HEK293 (cell line): ENCODE measurements around the gene TMEM135.

Experiments used
- CTCF ChIA-PET: fragments of 350-600 bp; formaldehyde crosslinking; extraction: SDS; loops from one replicate; lab custom pipeline; 2021; ENCODE audit warnings: antibody characterized with exemption; lab: Yijun Ruan, JAX
- POLR2A ChIA-PET: fragments of 300-600 bp; formaldehyde crosslinking; extraction: SDS; loops from one replicate; lab custom pipeline; 2020; ENCODE audit warnings: antibody characterized with exemption, inconsistent platforms; lab: Yijun Ruan, JAX
- H3K27ac ChIP-seq: fragments of 200-500 bp; sonication (Bioruptor generic); 2 replicates; pipeline ENCODE4 v1.5.1; 2014; ENCODE audit warnings: low read depth, low read length, control low read depth, inconsistent platforms; ENCODE audit errors: extremely low read depth
- H3K36me3 ChIP-seq, 2 experiments: fragments of 200-500 bp in 1 of 2; sonication (Bioruptor generic) in 1 of 2; 1 replicate in 1 of 2; 2 replicates in 1 of 2; pipeline ENCODE4 v1.5.1; 2014 to 2017; ENCODE audit warnings: inconsistent platforms in 2 of 2, low read length in 2 of 2; ENCODE audit not compliant: control insufficient read depth in 2 of 2, insufficient read depth in 1 of 2
- H3K4me1 ChIP-seq: fragments of 200-500 bp; sonication (Bioruptor generic); 2 replicates; pipeline ENCODE4 v1.5.1; 2014; ENCODE audit warnings: mild to moderate bottlenecking, low read length, inconsistent platforms; ENCODE audit not compliant: control insufficient read depth, insufficient read depth
- H3K4me3 ChIP-seq: 2 replicates; pipeline ENCODE4 v1.5.1; 2011; ENCODE audit warnings: low read depth, mild to moderate bottlenecking, control low read depth, low read length, moderate library complexity
- H3K9me3 ChIP-seq: fragments of 200-500 bp; sonication (Bioruptor generic); 2 replicates; pipeline ENCODE4 v1.5.1; 2014; ENCODE audit warnings: low read depth, low read length, inconsistent platforms; ENCODE audit not compliant: control insufficient read depth, insufficient read depth
- BCL11B ChIP-seq: fragments of 450-650 bp; formaldehyde crosslinking; IDR thresholded peaks from 2 replicates; pipeline ENCODE4 v1.5.1; 2016; ENCODE audit warnings: low read depth, missing biosample characterization, missing genetic modification characterization
- GFI1B ChIP-seq: fragments of 450-650 bp; formaldehyde crosslinking; IDR thresholded peaks from 2 replicates; pipeline ENCODE4 v1.5.1; 2016; ENCODE audit warnings: missing biosample characterization, missing genetic modification characterization
- GLI4 ChIP-seq: fragments of 450-650 bp; formaldehyde crosslinking; IDR thresholded peaks from 2 replicates; pipeline ENCODE4 v1.5.1; 2016; ENCODE audit warnings: missing biosample characterization, missing genetic modification characterization
- GLIS1 ChIP-seq: fragments of 450-650 bp; formaldehyde crosslinking; IDR thresholded peaks from 2 replicates; pipeline ENCODE4 v1.5.1; 2016; ENCODE audit warnings: missing biosample characterization, missing genetic modification characterization
- INSM2 ChIP-seq: fragments of 450-650 bp; formaldehyde crosslinking; IDR thresholded peaks from 2 replicates; pipeline ENCODE4 v1.5.1; 2016; ENCODE audit warnings: missing biosample characterization, missing genetic modification characterization
- OSR2 ChIP-seq: fragments of 450-650 bp; formaldehyde crosslinking; IDR thresholded peaks from 2 replicates; pipeline ENCODE4 v1.5.1; 2016; ENCODE audit warnings: missing biosample characterization, missing genetic modification characterization
- OVOL3 ChIP-seq: fragments of 450-650 bp; formaldehyde crosslinking; IDR thresholded peaks from 2 replicates; pipeline ENCODE4 v1.5.1; 2016; ENCODE audit warnings: missing biosample characterization, missing genetic modification characterization
- SETDB1 ChIP-seq: IDR thresholded peaks from one replicate; pipeline ENCODE4 v1.6.1; 2017; ENCODE audit warnings: mild to moderate bottlenecking, low read length, moderate library complexity, mixed read lengths; ENCODE audit not compliant: insufficient read length
- TRIM28 ChIP-seq: IDR thresholded peaks from 2 replicates; pipeline ENCODE4 v1.6.1; 2011; ENCODE audit warnings: low read length, control low read depth, borderline replicate concordance
- ZBTB26 ChIP-seq: fragments of 450-650 bp; formaldehyde crosslinking; optimal IDR thresholded peaks from 2 replicates; pipeline ENCODE3; 2016; ENCODE audit warnings: missing biosample characterization, mild to moderate bottlenecking, missing genetic modification characterization
- ZFP41 ChIP-seq: fragments of 450-650 bp; formaldehyde crosslinking; IDR thresholded peaks from 2 replicates; pipeline ENCODE4 v1.5.1; 2016; ENCODE audit warnings: missing biosample characterization, missing genetic modification characterization, borderline replicate concordance
- ZNF112 ChIP-seq: fragments of 450-650 bp; formaldehyde crosslinking; IDR thresholded peaks from 2 replicates; pipeline ENCODE4 v1.5.0; 2017; ENCODE audit warnings: missing biosample characterization, missing genetic modification characterization
- ZNF157 ChIP-seq: fragments of 450-650 bp; formaldehyde crosslinking; IDR thresholded peaks from 2 replicates; pipeline ENCODE4 v1.5.1; 2016; ENCODE audit warnings: missing biosample characterization, missing genetic modification characterization
- ZNF274 ChIP-seq, 2 experiments: fragments of 200-500 bp in 1 of 2; fragments of 450-650 bp in 1 of 2; sonication (Bioruptor generic) in 1 of 2; formaldehyde crosslinking in 1 of 2; IDR thresholded peaks; 2 replicates each; pipeline versions ENCODE4 v1.5.1 to v1.6.1; 2014 to 2016; ENCODE audit warnings: borderline replicate concordance in 1 of 2, inconsistent platforms in 1 of 2, low read length in 1 of 2, missing biosample characterization in 1 of 2, missing genetic modification characterization in 1 of 2
- ZNF280D ChIP-seq: fragments of 450-650 bp; formaldehyde crosslinking; IDR thresholded peaks from 2 replicates; pipeline ENCODE4 v1.5.1; 2016; ENCODE audit warnings: missing biosample characterization, missing genetic modification characterization
- ZNF341 ChIP-seq: fragments of 450-650 bp; formaldehyde crosslinking; IDR thresholded peaks from 2 replicates; pipeline ENCODE4; 2016; ENCODE audit warnings: low read depth, missing biosample characterization, missing genetic modification characterization
- ZNF394 ChIP-seq: fragments of 450-650 bp; formaldehyde crosslinking; IDR thresholded peaks from 2 replicates; pipeline ENCODE4 v1.5.1; 2016; ENCODE audit warnings: missing biosample characterization, missing genetic modification characterization, mild to moderate bottlenecking, moderate library complexity, borderline replicate concordance
- ZNF433 ChIP-seq: fragments of 450-650 bp; formaldehyde crosslinking; IDR thresholded peaks from 2 replicates; pipeline ENCODE4 v1.5.1; 2016; ENCODE audit warnings: missing biosample characterization, missing genetic modification characterization, low read depth
- ZNF530 ChIP-seq: fragments of 450-650 bp; formaldehyde crosslinking; IDR thresholded peaks from 2 replicates; pipeline ENCODE4 v1.5.1; 2016; ENCODE audit warnings: low read depth, missing biosample characterization, missing genetic modification characterization
- ZNF571 ChIP-seq: fragments of 450-650 bp; formaldehyde crosslinking; IDR thresholded peaks from 2 replicates; pipeline ENCODE4 v1.5.0; 2017; ENCODE audit warnings: missing biosample characterization, missing genetic modification characterization
- ZNF585B ChIP-seq: fragments of 450-650 bp; formaldehyde crosslinking; IDR thresholded peaks from 2 replicates; pipeline ENCODE4 v1.5.1; 2016; ENCODE audit warnings: missing biosample characterization, missing genetic modification characterization
- ZNF654 ChIP-seq: fragments of 450-650 bp; formaldehyde crosslinking; IDR thresholded peaks from 2 replicates; pipeline ENCODE4 v1.5.1; 2016; ENCODE audit warnings: low read depth, missing biosample characterization, missing genetic modification characterization
- ZNF837 ChIP-seq: fragments of 450-650 bp; formaldehyde crosslinking; IDR thresholded peaks from 2 replicates; pipeline ENCODE4 v1.5.1; 2016; ENCODE audit warnings: missing biosample characterization, missing genetic modification characterization
- ZSCAN18 ChIP-seq: fragments of 450-650 bp; formaldehyde crosslinking; IDR thresholded peaks from 2 replicates; pipeline ENCODE4 v1.5.1; 2016; ENCODE audit warnings: missing biosample characterization, missing genetic modification characterization
- ZXDB ChIP-seq: fragments of 450-650 bp; formaldehyde crosslinking; IDR thresholded peaks from 2 replicates; pipeline ENCODE4 v1.5.1; 2016; ENCODE audit warnings: missing biosample characterization, missing genetic modification characterization

Gene TMEM135

GRCh38 chr11:87326594-87326993, 288.9 kb downstream of the TMEM135 start:
- Histone ChIP-seq H3K36me3 (peaks cover 0 to 3% of the 10 kb centered on the region in 2 experiments; a peak in 1 of 3 replicates), H3K4me1 (no peaks in the 10 kb centered on the region), H3K9me3 (no peaks in the 10 kb centered on the region), H3K27ac (no peak overlapping the region), H3K4me3 (no peak overlapping the region)
- POLR2A ChIA-PET, result no interaction called here
- TF ChIP-seq ZNF394 (tag by site-specific recombination) (no peak), ZFP41 (tag by site-specific recombination) (no peak), OSR2 (tag by site-specific recombination) (no peak)
- CTCF ChIA-PET, result no interaction called here

- Histone ChIP-seq H3K4me1 (no peaks in the 10 kb centered on the region), H3K4me3 (no peak overlapping the region), H3K27ac (no peak overlapping the region), H3K36me3 (no peaks in the 10 kb centered on the region), H3K9me3 (no peaks in the 10 kb centered on the region)
- TF ChIP-seq GLIS1 (tag by site-specific recombination) (no peak), ZNF280D (tag by site-specific recombination) (no peak), ZNF837 (tag by site-specific recombination) (no peak), TRIM28 (no peak), ZNF274 (IDR thresholded peaks at IDR 0.05; ENCODE audit: low read length) (no peak), ZNF274 (tag by site-specific recombination; IDR thresholded peaks at IDR 0.05; ENCODE audit: borderline replicate concordance) (no peak), ZNF112 (tag by site-specific recombination) (no peak)
- CTCF ChIA-PET, result interaction anchor here (1.1 kb wide), 1 partner anchor 24 kb away, joined by 3 read pairs; no protein-coding TSS in a partner anchor
- POLR2A ChIA-PET, result no interaction called here
Measured at GRCh38 chr11:87329172-87329571, 291.4 kb downstream of the TMEM135 start.

GRCh38 chr11:87330187-87330601, 292.5 kb downstream of the TMEM135 start:
- H3K27ac ChIP-seq, result no peak overlapping the region
- CTCF ChIA-PET, result interaction anchor here (0.6 to 1.1 kb wide), 2 partner anchors 23 to 954 kb away, joined by 3 read pairs; no protein-coding TSS in a partner anchor
- H3K4me1 ChIP-seq, result no peaks in the 10 kb centered on the region
- no peak for TF ChIP-seq GLI4
- no peak for TF ChIP-seq ZNF433 (tag by site-specific recombination)
- TF ChIP-seq ZNF654 (tag by site-specific recombination), result no peak
- TF ChIP-seq ZNF530 (tag by site-specific recombination), result no peak
- no peak for TF ChIP-seq ZXDB (tag by site-specific recombination)
- no peak for TF ChIP-seq ZNF585B (tag by site-specific recombination)
- no peak for TF ChIP-seq ZNF341 (tag by site-specific recombination)
- TF ChIP-seq BCL11B (tag by site-specific recombination), result no peak
- no peak for TF ChIP-seq ZSCAN18 (tag by site-specific recombination)
- no peak for TF ChIP-seq INSM2 (tag by site-specific recombination)
- no peak for TF ChIP-seq OVOL3 (tag by site-specific recombination)
- no peak for TF ChIP-seq GFI1B
- no peak for TF ChIP-seq ZNF571 (tag by site-specific recombination)
- TF ChIP-seq ZBTB26, result no peak
- TF ChIP-seq SETDB1, result no peak
- no peak for TF ChIP-seq ZNF157 (tag by site-specific recombination)
- H3K4me3 ChIP-seq, result no peak overlapping the region
- POLR2A ChIA-PET, result no interaction called here
- no peaks in the 10 kb centered on the region for H3K9me3 ChIP-seq
- no peaks in the 10 kb centered on the region for H3K36me3 ChIP-seq
